ENCODE measurements around the gene ZNF280C.

The ZNF280C gene

DNA sequence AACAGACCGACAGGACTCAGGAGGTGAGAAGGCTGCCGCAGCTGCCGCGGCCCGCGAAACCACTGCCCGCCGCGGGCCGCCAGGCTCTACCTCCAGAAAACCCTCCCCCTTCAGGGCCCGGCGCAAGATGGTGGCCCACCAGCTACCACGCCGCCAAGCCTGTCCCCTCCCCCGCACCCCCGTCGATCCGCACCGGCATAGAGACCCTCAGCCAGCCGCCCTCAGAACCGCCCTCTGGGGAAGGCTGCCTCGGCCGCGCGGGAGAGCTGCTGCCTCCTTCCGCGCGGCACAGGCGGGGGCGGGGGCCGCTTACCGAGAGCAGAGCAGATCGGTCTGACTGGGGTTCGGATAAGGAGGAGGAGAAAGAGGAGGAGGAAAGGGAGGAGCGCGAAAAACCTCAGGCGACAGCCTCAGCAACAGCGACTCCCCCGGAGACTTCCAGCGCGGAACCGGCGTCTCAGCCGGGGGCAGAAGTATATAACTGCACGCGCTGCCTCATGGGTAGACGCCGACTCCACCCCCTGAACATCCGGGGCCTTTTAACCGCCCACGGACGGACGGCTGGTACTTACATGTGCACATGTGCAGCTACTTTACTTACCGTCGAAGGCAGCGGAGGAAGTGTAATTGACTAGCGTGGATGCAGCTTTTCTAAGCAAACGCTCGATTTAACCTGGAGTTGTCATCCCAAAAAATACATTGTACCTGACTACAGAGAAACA, at the start of gene ZNF280C:
TSS of gene ZNF280C (minus strand) at position 451 of the 722 bp plus-strand sequence. CDS start 8,450 bp downstream, outside the sequence.
- peak within 1 kb of the TSS; percentile 69 for H3K4me3 ChIP-seq (ENCODE audit: low read depth, low read length)
- DNase-seq (ENCODE audit: low read depth) = peak; percentile 74
- in situ Hi-C loops (cut with HindIII; ENCODE audit: low sequenced_read_pairs) = no loop called here
- TF ChIP-seq, protein P1, sequence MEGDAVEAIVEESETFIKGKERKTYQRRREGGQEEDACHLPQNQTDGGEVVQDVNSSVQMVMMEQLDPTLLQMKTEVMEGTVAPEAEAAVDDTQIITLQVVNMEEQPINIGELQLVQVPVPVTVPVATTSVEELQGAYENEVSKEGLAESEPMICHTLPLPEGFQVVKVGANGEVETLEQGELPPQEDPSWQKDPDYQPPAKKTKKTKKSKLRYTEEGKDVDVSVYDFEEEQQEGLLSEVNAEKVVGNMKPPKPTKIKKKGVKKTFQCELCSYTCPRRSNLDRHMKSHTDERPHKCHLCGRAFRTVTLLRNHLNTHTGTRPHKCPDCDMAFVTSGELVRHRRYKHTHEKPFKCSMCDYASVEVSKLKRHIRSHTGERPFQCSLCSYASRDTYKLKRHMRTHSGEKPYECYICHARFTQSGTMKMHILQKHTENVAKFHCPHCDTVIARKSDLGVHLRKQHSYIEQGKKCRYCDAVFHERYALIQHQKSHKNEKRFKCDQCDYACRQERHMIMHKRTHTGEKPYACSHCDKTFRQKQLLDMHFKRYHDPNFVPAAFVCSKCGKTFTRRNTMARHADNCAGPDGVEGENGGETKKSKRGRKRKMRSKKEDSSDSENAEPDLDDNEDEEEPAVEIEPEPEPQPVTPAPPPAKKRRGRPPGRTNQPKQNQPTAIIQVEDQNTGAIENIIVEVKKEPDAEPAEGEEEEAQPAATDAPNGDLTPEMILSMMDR (IDR thresholded peaks at IDR 0.05; ENCODE audit: low read depth, low read length, missing control alignments) = peak; percentile 39

DNA sequence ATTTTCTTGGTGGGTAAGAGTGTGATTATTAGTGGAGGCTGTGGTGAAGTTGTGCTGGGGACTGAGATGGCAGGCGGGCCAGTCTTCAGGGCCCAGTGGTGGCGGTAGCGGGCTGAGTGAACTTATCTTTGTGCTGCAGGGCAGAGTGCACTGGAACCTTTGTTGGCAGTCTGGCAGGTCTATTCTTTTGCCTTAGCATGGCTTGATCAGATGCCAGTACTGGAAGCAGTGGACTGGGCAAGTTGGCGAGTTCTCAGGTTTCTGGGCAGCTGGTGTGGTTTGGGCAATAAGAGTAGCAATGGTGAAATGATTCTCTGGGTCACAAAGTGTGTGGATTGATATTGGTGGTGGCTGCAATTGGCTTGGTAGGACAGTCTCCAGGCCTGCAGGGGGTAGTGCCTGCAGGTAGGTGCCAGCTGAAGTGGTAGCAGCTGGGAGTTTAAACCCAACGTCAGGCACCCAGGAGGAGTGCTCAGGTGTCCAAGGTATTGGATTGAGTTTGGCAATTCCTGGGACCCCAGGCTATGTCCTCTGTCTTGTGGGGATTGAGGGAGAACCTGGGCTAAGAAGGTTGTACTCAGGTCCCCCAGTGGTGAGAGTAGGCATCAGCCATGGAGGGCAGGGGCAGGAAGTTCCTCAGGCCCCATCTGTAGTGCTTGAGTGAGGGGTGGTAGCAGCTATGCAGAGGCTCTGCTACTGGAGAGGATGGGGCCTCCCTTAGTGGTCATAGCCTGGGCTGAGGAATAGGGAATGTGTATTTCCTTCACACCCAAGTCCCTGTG, 36.1 kb upstream of the ZNF280C start:
- DNase-seq (ENCODE audit: low read depth) = no peak
- TF ChIP-seq, protein P1 (IDR thresholded peaks at IDR 0.05; ENCODE audit: low read depth, low read length, missing control alignments) = no peak
- in situ Hi-C loops (cut with HindIII; ENCODE audit: low sequenced_read_pairs) = no loop called here
- no peak overlapping the region for H3K4me3 ChIP-seq (ENCODE audit: low read depth, low read length)

DNA sequence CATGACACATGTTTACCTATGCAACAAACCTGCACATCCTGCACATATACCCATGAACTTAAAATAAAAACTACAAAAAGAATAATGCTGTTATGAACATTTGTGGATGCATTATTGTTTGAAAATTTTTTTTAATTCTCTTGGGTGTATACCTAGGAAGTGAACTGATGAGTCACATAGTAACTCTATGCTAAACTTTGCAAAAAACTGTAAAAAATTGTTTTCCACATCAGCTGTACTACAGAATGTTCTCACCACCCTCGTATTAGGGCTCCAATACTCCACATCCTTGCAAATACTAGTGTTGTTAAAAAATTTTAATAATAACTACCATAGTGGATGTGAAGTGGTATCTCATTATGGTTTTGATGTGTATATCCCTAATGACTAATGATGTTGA, 33.3 kb upstream of the ZNF280C start:
- H3K4me3 ChIP-seq (ENCODE audit: low read depth, low read length) = no peak overlapping the region
- TF ChIP-seq, protein P1 (IDR thresholded peaks at IDR 0.05; ENCODE audit: low read depth, low read length, missing control alignments) = no peak
- in situ Hi-C loops (cut with HindIII; ENCODE audit: low sequenced_read_pairs) = no loop called here
- DNase-seq (ENCODE audit: low read depth) = no peak

- TF ChIP-seq, protein P1 (IDR thresholded peaks at IDR 0.05; ENCODE audit: low read depth, low read length, missing control alignments) = no peak
- in situ Hi-C loops (cut with HindIII; ENCODE audit: low sequenced_read_pairs) = no loop called here
- no peak overlapping the region for H3K4me3 ChIP-seq (ENCODE audit: low read depth, low read length)
- no peak for DNase-seq (ENCODE audit: low read depth)
Measured at GRCh38 chrX:130301405-130301804, 32.7 kb upstream of the ZNF280C start.

- TF ChIP-seq, protein P1 (IDR thresholded peaks at IDR 0.05; ENCODE audit: low read depth, low read length, missing control alignments) = no peak
- in situ Hi-C loops (cut with HindIII; ENCODE audit: low sequenced_read_pairs) = no loop called here
- no peak for DNase-seq (ENCODE audit: low read depth)
- no peak overlapping the region for H3K4me3 ChIP-seq (ENCODE audit: low read depth, low read length)
Measured at GRCh38 chrX:130300010-130300282, 31.2 kb upstream of the ZNF280C start.

- no peak overlapping the region for H3K4me3 ChIP-seq (ENCODE audit: low read depth, low read length)
- in situ Hi-C loops (cut with HindIII; ENCODE audit: low sequenced_read_pairs) = no loop called here
- no peak for DNase-seq (ENCODE audit: low read depth)
- TF ChIP-seq, protein P1 (IDR thresholded peaks at IDR 0.05; ENCODE audit: low read depth, low read length, missing control alignments) = no peak
Measured at GRCh38 chrX:130299279-130300009, 30.7 kb upstream of the ZNF280C start.
